K562 (cell line): ENCODE results near the gene TRMT2A. TPM values are rescaled to one million over a fixed set of nuclear protein-coding genes. Genes with fewer than 3 reads are reported as not detected.

ENCODE experiments used
- CAMTA2 ChIP-seq: fragments of 250-450 bp; sonication (Bioruptor Pico); conservative IDR thresholded peaks from 2 replicates; pipeline ENCODE4 v1.5.1; 2022
- CHD1 ChIP-seq: fragments of 200-600 bp; sonication (generic); IDR thresholded peaks from one replicate; pipeline ENCODE4 v1.6.1; 2012; ENCODE audit warnings: mild to moderate bottlenecking, moderate library complexity, low read length, inconsistent platforms
- CREB1 ChIP-seq, 2 experiments: sonication (generic) in 1 of 2; formaldehyde crosslinking in 1 of 2; IDR thresholded peaks; 2 replicates each; pipeline versions ENCODE4 v1.6.1 to v1.8.0; 2012 to 2022; ENCODE audit warnings: inconsistent platforms in 1 of 2, mild to moderate bottlenecking in 1 of 2, missing genetic modification reagents in 1 of 2, moderate library complexity in 1 of 2
- CXXC5 ChIP-seq: fragments of 250-450 bp; sonication (Bioruptor Pico); IDR thresholded peaks from 2 replicates; pipeline ENCODE4 v1.8.0; 2022; ENCODE audit warnings: inconsistent platforms, mild to moderate bottlenecking, moderate library complexity
- FOXM1 ChIP-seq, 2 experiments: fragments of 450-650 bp in 1 of 2; sonication (generic) in 1 of 2; formaldehyde crosslinking in 1 of 2; IDR thresholded peaks; 2 replicates each; pipeline versions ENCODE4 v1.6.1 to v1.9.0; 2017 to 2022; ENCODE audit warnings: low read depth in 2 of 2, mild to moderate bottlenecking in 2 of 2, missing genetic modification reagents in 1 of 2, moderate library complexity in 1 of 2
- KAT7 ChIP-seq: sonication (generic); formaldehyde crosslinking; IDR thresholded peaks from 2 replicates; pipeline ENCODE4 v1.8.0; 2022; ENCODE audit warnings: missing genetic modification reagents, mild to moderate bottlenecking, borderline replicate concordance
- MEF2A ChIP-seq: IDR thresholded peaks from 2 replicates; pipeline ENCODE4 v1.6.1; 2011; ENCODE audit warnings: low read depth, mild to moderate bottlenecking, low read length, moderate library complexity; ENCODE audit not compliant: control insufficient read depth
- MYC ChIP-seq, 2 experiments: fragments of 250-450 bp in 1 of 2; sonication (Bioruptor Pico) in 1 of 2; IDR thresholded peaks; 2 replicates each; pipeline versions ENCODE4 v1.5.1 to v1.6.1; 2012 to 2021; ENCODE audit warnings: low read depth in 2 of 2, borderline replicate concordance in 1 of 2, improper control_type of control experiment in 1 of 2, low read length in 1 of 2, mild to moderate bottlenecking in 1 of 2, moderate library complexity in 1 of 2
- NFYB ChIP-seq: IDR thresholded peaks from 2 replicates; pipeline ENCODE4 v1.6.1; 2011; ENCODE audit warnings: mild to moderate bottlenecking, moderate library complexity; ENCODE audit not compliant: insufficient read length; ENCODE audit errors: extremely low read depth
- NR2C2 ChIP-seq, 2 experiments: fragments of 200-800 bp in 1 of 2; sonication (Bioruptor generic) in 1 of 2; sonication (generic) in 1 of 2; formaldehyde crosslinking in 1 of 2; IDR thresholded peaks; 2 replicates each; pipeline versions ENCODE4 v1.6.1 to v1.8.0; 2016 to 2022; ENCODE audit warnings: mild to moderate bottlenecking in 1 of 2, missing compliant biosample characterization in 1 of 2, missing genetic modification characterization in 1 of 2, missing genetic modification reagents in 1 of 2
- NR2F6 ChIP-seq: fragments of 450-650 bp; formaldehyde crosslinking; IDR thresholded peaks from 2 replicates; pipeline ENCODE4 v1.4.0; 2020; ENCODE audit warnings: mild to moderate bottlenecking
- PHB2 ChIP-seq: fragments of 450-650 bp; IDR thresholded peaks from 2 replicates; pipeline ENCODE4 v1.6.1; 2017; ENCODE audit warnings: low read depth
- POLR2G ChIP-seq: fragments of 200-400 bp; formaldehyde crosslinking; IDR thresholded peaks from 2 replicates; pipeline ENCODE4 v1.6.1; 2017; ENCODE audit warnings: low read depth, mild to moderate bottlenecking, antibody characterized with exemption, low read length, moderate library complexity
- RCOR1 ChIP-seq, 2 experiments: IDR thresholded peaks; 2 replicates each; pipeline ENCODE4 v1.6.1; 2012; ENCODE audit warnings: low read depth in 2 of 2, low read length in 2 of 2, borderline replicate concordance in 1 of 2, improper control_type of control experiment in 1 of 2
- RHOXF2B ChIP-seq: fragments of 250-450 bp; sonication (Bioruptor Pico); conservative IDR thresholded peaks from 2 replicates; pipeline ENCODE4 v1.5.1; 2021
- SMARCA4 ChIP-seq: fragments of 450-650 bp; IDR thresholded peaks from 2 replicates; pipeline ENCODE4 v1.6.1; 2016
- TEAD1 ChIP-seq, 2 experiments: fragments of 450-650 bp in 1 of 2; sonication (generic) in 1 of 2; formaldehyde crosslinking; IDR thresholded peaks; 2 replicates each; pipeline versions ENCODE4 v1.4.0 to v1.8.0; 2020 to 2022; ENCODE audit warnings: mild to moderate bottlenecking in 2 of 2, missing genetic modification reagents in 1 of 2
- ZNF134 ChIP-seq: fragments of 250-450 bp; sonication (Bioruptor Pico); conservative IDR thresholded peaks from 2 replicates; pipeline ENCODE4 v1.4.0; 2020
- ZNF282 ChIP-seq: sonication (generic); formaldehyde crosslinking; IDR thresholded peaks from 2 replicates; pipeline ENCODE4 v1.8.1; 2023; ENCODE audit warnings: missing genetic modification reagents
- ZNF695 ChIP-seq: fragments of 450-650 bp; formaldehyde crosslinking; IDR thresholded peaks from 2 replicates; pipeline ENCODE4 v1.4.0; 2020; ENCODE audit warnings: mild to moderate bottlenecking, moderate library complexity
- polyA plus RNA-seq, 8 experiments: library from polyadenylated mRNA; depleted of rRNA in 4 of 8; stranded (reverse) in 5 of 8; unstranded in 3 of 8; fragments of >200 nt; fragmentation: Nextera tagmentation in 2 of 8; fragmentation: Illumina TruSeq in 1 of 8; extraction: Ambion mirVana in 2 of 8; extraction: Trizol in 1 of 8; gene quantifications; 2 replicates each; pipeline versions ENCODE4 v1.2.1 to v1.2.3, GENCODE V29; 2011 to 2014; ENCODE audit warnings: inconsistent platforms in 1 of 8, missing spikeins in 1 of 8
- total RNA-seq, 7 experiments: library from RNA; depleted of rRNA in 6 of 7; stranded (reverse); fragments of >200 nt in 6 of 7; fragmentation: Illumina TruSeq in 2 of 7; extraction: Trizol in 2 of 7; gene quantifications; 2 replicates each; pipeline versions ENCODE4 v1.2.1 to v1.2.3, GENCODE V29; 2011 to 2021; ENCODE audit warnings: low replicate concordance in 1 of 7
- TF ChIP-seq, protein P1 (sequence below): fragments of 250-450 bp; sonication (Bioruptor Pico); IDR thresholded peaks from 2 replicates; pipeline ENCODE4 v1.5.0; 2021
- TF ChIP-seq, protein P2 (sequence below): sonication (generic); formaldehyde crosslinking; IDR thresholded peaks from 2 replicates; pipeline ENCODE4 v1.8.1; 2023; ENCODE audit warnings: mild to moderate bottlenecking, missing genetic modification reagents
- TF ChIP-seq, protein P3 (sequence below): sonication (generic); formaldehyde crosslinking; IDR thresholded peaks from 2 replicates; pipeline ENCODE4 v1.9.0; 2022; ENCODE audit warnings: mild to moderate bottlenecking, missing genetic modification reagents
- TF ChIP-seq, protein P4 (sequence below): fragments of 450-650 bp; IDR thresholded peaks from 2 replicates; pipeline ENCODE4 v1.6.1; 2017; ENCODE audit warnings: mild to moderate bottlenecking, moderate library complexity

The TRMT2A gene
- total and polyA plus RNA-seq, 9 of the 15 experiments (the other 6 are each of a cell fraction or from before 2014, with no cell fraction given), result 1.6 to 265 (median 140) TPM

DNA sequence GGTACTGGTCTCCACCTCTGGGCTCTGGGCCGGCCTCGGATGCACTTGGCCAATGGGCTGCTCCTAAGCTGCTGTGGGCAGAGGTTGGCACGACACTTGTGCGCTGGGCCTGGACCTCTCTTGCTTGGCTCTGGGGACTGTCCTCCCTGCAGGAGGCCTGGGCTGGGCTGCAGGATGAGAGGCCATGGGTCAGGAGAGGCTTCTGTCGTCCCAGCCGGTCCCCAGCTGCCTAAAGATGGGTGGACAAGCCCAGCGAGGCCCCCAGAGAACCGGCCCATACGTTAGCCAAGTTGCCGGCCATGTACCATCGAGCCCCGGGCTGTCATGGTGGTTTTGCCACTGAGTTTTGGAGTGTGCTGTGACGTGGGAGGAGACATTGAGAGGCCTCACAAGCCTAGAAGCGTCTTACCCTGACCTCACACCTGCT lies 35.5 kb upstream of the TRMT2A start (continued):
- TF ChIP-seq, protein P1, sequence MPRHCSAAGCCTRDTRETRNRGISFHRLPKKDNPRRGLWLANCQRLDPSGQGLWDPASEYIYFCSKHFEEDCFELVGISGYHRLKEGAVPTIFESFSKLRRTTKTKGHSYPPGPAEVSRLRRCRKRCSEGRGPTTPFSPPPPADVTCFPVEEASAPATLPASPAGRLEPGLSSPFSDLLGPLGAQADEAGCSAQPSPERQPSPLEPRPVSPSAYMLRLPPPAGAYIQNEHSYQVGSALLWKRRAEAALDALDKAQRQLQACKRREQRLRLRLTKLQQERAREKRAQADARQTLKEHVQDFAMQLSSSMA (CRISPR knock-in tag), result no peak
- TF ChIP-seq, protein P2, sequence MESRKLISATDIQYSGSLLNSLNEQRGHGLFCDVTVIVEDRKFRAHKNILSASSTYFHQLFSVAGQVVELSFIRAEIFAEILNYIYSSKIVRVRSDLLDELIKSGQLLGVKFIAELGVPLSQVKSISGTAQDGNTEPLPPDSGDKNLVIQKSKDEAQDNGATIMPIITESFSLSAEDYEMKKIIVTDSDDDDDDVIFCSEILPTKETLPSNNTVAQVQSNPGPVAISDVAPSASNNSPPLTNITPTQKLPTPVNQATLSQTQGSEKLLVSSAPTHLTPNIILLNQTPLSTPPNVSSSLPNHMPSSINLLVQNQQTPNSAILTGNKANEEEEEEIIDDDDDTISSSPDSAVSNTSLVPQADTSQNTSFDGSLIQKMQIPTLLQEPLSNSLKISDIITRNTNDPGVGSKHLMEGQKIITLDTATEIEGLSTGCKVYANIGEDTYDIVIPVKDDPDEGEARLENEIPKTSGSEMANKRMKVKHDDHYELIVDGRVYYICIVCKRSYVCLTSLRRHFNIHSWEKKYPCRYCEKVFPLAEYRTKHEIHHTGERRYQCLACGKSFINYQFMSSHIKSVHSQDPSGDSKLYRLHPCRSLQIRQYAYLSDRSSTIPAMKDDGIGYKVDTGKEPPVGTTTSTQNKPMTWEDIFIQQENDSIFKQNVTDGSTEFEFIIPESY (CRISPR knock-in tag), result no peak
- TF ChIP-seq NFYB (no peak), POLR2G (no peak; the same call in 1 of the 2 replicates), ZNF695 (CRISPR knock-in tag) (no peak), ZNF134 (CRISPR knock-in tag) (no peak), SMARCA4 (no peak), RHOXF2B (CRISPR knock-in tag) (no peak), CXXC5 (CRISPR knock-in tag) (no peak), FOXM1 (IDR thresholded peaks at IDR 0.05; ENCODE audit: low read depth) (no peak), FOXM1 (CRISPR knock-in tag; IDR thresholded peaks at IDR 0.05; ENCODE audit: low read depth) (no peak), CAMTA2 (CRISPR knock-in tag) (no peak), KAT7 (CRISPR knock-in tag) (no peak), MEF2A (no peak), CREB1 (IDR thresholded peaks at IDR 0.05) (no peak), CREB1 (CRISPR knock-in tag; IDR thresholded peaks at IDR 0.05) (no peak), RCOR1 (IDR thresholded peaks at IDR 0.05; ENCODE audit: borderline replicate concordance in 1 of 2, low read depth in 2 of 2, low read length in 2 of 2) (no peak), NR2C2 (CRISPR knock-in tag; IDR thresholded peaks at IDR 0.05) (no peak), NR2C2 (tag; IDR thresholded peaks at IDR 0.05) (no peak), ZNF282 (CRISPR knock-in tag) (peak; percentile 96), NR2F6 (CRISPR knock-in tag) (no peak), CHD1 (no peak), PHB2 (no peak), MYC (IDR thresholded peaks at IDR 0.05; ENCODE audit: low read depth, low read length) (no peak), MYC (CRISPR knock-in tag; IDR thresholded peaks at IDR 0.05; ENCODE audit: borderline replicate concordance, low read depth) (peak; percentile 49; the same call in 1 of the 2 replicates), TEAD1 (CRISPR knock-in tag; IDR thresholded peaks at IDR 0.05) (peak in 1 of 2 experiments; percentile 72; a peak in 1 of 4 replicates)
- TF ChIP-seq, protein P3, sequence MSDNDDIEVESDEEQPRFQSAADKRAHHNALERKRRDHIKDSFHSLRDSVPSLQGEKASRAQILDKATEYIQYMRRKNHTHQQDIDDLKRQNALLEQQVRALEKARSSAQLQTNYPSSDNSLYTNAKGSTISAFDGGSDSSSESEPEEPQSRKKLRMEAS, result peak; percentile 55; the same call in 1 of the 2 replicates
- TF ChIP-seq, protein P4, sequence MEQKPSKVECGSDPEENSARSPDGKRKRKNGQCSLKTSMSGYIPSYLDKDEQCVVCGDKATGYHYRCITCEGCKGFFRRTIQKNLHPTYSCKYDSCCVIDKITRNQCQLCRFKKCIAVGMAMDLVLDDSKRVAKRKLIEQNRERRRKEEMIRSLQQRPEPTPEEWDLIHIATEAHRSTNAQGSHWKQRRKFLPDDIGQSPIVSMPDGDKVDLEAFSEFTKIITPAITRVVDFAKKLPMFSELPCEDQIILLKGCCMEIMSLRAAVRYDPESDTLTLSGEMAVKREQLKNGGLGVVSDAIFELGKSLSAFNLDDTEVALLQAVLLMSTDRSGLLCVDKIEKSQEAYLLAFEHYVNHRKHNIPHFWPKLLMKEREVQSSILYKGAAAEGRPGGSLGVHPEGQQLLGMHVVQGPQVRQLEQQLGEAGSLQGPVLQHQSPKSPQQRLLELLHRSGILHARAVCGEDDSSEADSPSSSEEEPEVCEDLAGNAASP, result no peak
